Choroid plexus epithelial cell (primary cell): Measurements from ENCODE around the gene STARD3NL.

Experiments used
- DNase-seq: peaks from one replicate; pipeline ENCODE4 v3.0.0-alpha.2; 2010; ENCODE audit warnings: low read depth
- H3K4me3 ChIP-seq: 2 replicates; pipeline ENCODE4 v1.5.1; 2011; ENCODE audit warnings: low read depth, mild to moderate bottlenecking, control low read depth, low read length, moderate library complexity
- TF ChIP-seq, protein P1 (sequence below): conservative IDR thresholded peaks from 2 replicates; pipeline ENCODE4 v1.5.1; 2011; ENCODE audit warnings: low read depth, mild to moderate bottlenecking, control low read depth, inconsistent platforms, low read length, moderate library complexity

Gene STARD3NL

DNA sequence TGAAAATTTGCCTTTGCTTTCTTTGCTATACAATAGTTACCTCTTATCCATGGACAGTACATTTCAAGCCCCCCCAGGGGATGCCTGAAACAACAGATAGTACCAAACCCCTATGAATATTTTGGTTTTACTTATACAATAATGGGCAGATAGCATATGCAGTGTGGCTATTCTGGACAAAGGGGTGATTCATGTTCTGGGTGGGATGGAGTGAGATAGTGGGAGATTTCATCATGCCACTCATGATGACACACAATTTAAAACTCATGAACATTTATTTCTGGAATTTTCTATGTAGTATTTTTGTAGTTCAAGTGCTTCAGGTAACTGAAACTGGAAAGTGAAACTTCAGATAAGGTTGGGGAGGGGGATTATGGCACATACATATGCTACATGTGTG lies 12.0 kb downstream of the STARD3NL start:
- DNase-seq: peak; percentile 53
- H3K4me3 ChIP-seq: no peak overlapping the region

DNA sequence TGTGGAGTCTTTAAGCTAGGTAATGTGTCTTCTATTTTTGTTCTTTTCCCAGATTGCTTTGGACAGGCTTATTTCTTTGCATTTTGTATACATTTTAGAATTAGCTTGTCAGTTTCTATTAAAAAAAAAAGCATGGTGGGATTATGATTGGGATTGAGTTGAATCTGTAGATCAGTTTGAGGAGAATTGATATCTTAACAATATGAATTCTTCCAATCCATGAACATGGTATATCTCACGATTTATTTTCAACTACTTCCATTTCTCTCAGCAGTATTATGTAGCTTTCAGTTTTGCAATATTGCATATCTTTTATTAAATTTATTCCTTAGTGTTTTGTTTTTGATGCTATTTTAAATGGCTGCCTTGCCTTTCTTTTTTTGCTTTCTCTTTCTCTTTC lies 13.7 kb downstream of the STARD3NL start:
- no peak overlapping the region for H3K4me3 ChIP-seq
- no peak for DNase-seq
- TF ChIP-seq, protein P1, sequence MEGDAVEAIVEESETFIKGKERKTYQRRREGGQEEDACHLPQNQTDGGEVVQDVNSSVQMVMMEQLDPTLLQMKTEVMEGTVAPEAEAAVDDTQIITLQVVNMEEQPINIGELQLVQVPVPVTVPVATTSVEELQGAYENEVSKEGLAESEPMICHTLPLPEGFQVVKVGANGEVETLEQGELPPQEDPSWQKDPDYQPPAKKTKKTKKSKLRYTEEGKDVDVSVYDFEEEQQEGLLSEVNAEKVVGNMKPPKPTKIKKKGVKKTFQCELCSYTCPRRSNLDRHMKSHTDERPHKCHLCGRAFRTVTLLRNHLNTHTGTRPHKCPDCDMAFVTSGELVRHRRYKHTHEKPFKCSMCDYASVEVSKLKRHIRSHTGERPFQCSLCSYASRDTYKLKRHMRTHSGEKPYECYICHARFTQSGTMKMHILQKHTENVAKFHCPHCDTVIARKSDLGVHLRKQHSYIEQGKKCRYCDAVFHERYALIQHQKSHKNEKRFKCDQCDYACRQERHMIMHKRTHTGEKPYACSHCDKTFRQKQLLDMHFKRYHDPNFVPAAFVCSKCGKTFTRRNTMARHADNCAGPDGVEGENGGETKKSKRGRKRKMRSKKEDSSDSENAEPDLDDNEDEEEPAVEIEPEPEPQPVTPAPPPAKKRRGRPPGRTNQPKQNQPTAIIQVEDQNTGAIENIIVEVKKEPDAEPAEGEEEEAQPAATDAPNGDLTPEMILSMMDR: no peak

More for the DNA sequence above, 12.0 kb downstream of the STARD3NL start:
- TF ChIP-seq, protein P1: no peak

DNA sequence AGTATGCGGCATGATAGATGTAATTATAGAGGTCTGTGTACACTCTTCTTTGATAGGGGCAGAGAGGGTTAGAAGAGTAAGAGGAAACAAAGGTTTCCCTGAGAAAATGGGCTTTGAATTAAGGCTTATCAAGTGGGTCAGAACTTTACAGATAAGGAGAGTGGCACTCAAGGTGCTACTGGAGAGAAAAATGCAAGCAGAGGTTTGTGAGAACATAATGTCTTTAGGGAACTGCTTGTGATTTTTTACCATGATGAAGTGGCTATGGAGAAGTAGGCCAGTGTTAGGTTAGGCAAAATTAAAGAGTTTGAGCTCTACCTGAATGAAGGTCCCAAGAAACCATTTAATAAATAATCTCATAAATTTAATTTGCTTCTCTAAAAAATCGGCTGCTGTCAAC lies 14.3 kb downstream of the STARD3NL start:
- H3K4me3 ChIP-seq: no peak overlapping the region
- no peak for DNase-seq
- TF ChIP-seq, protein P1: no peak

DNA sequence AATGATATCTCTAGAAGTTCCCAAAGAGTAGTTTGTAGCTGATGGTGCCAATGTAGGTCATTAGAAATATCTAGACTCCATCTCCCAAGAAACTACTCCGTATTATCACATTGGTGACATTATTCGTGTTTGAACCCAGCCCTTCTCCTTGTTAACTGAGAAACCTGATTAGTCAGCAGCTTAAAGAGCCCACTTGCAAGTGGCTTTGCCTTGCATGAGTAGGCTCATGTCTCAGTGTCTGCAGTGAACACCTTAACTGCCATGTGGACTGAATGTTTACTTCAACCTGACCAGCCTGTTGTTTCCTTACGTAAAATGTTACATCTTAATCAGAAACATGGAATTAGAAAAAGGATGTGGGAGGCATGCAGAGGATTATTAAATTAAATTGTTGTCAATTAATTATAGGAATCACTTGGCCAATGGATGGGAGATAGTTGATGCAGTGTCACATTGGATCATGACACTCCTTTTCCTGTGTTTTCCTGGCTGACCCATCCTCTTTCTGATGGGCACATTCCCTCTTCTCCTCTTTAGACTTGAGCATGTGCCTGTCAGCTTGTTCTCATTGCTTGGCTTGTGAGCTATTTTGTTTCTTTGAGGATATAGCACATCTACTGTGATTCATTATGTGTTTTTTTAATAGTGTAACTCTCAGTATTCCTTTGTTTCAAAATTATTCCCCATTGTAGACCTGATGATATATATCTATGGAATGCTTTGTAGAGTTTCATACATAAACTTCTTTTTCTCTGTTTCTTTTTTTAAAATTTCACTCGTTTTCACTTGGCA lies 18.0 kb downstream of the STARD3NL start:
- peak; percentile 56 for DNase-seq
- H3K4me3 ChIP-seq: no peak overlapping the region
- TF ChIP-seq, protein P1: no peak

DNA sequence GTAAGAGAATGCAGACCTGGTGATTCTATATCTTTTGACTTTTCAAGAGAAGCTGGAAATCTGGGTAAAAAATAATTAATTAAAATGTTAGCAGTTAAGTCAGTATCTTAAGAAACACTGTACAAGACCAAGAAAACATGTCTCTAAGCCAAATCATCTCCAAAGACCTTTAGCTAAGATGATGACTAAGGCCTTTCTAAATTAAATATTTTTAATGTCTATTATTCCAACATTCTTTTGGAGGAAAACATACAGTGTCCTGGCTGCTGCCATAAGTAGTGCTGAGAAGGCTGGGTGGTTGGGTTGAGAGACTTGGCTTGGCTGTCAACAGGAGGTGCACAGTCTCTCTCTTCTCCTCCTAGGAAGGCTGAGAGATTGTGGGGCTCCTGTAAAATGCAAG lies 20.3 kb downstream of the STARD3NL start:
- TF ChIP-seq, protein P1: no peak
- DNase-seq: no peak
- no peak overlapping the region for H3K4me3 ChIP-seq

DNA sequence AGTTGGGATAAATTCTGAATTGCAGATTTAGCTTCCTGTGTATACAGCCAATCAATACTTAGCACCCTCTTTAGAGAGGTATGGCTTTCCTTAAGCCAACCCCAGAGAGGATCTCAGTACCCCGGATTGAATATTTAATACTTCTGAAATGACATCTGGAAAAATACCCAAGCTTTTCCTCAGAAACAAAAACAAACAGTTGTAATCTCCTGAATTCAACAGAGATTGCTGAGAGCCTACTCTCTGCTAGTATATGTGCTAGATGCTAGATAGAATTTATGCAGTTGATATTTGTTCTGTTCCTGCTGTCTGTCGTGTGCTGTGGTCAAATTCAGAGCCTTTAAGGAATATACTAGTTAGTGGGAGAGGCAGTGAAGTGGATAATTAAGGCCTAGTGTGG lies 21.1 kb downstream of the STARD3NL start:
- DNase-seq: peak; percentile 28
- TF ChIP-seq, protein P1: no peak
- H3K4me3 ChIP-seq: no peak overlapping the region

DNA sequence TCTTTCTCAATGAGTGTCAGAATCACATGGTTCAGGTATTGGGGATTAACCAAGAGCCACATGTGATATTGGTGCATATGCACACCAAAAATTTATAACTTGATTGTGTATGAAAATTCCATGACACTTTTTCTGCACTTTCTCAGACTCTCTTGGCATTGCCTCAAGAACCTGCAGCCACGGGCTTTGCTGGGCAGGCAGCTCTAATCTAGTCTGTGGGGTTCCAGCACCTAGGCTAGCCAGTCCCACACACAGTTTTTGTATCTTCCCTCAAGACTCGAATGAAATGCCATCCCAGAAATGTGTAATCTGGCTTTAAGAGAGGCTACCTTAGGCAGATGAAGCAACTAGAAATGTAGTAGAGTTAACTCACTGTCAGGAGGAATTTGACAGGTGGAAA lies 21.7 kb downstream of the STARD3NL start:
- H3K4me3 ChIP-seq: no peak overlapping the region
- TF ChIP-seq, protein P1: no peak
- no peak for DNase-seq
